Mucosa of stomach (tissue), 1 donor: ENCODE measurements around the gene CBL.

Source experiments
- H3K27me3 ChIP-seq: one replicate; pipeline ENCODE4 v1.7.0; 2013; ENCODE audit warnings: mild to moderate bottlenecking, low read length; ENCODE audit not compliant: control insufficient read depth, insufficient read depth
- H3K36me3 ChIP-seq: one replicate; pipeline ENCODE4 v1.7.0; 2013; ENCODE audit warnings: low read length; ENCODE audit not compliant: control insufficient read depth, insufficient read depth
- H3K4me1 ChIP-seq: one replicate; pipeline ENCODE4 v1.7.0; 2013; ENCODE audit warnings: mild to moderate bottlenecking, low read length; ENCODE audit not compliant: control insufficient read depth, insufficient read depth
- H3K4me3 ChIP-seq: one replicate; pipeline ENCODE4 v1.7.0; 2013; ENCODE audit warnings: low read length
- H3K9ac ChIP-seq: one replicate; pipeline ENCODE4 v1.7.0; 2013; ENCODE audit warnings: mild to moderate bottlenecking, low read length, moderate library complexity
- H3K9me3 ChIP-seq: one replicate; pipeline ENCODE4 v1.7.0; 2013; ENCODE audit warnings: mild to moderate bottlenecking, low read length, moderate library complexity; ENCODE audit not compliant: control insufficient read depth
- donor health status: Pancreatic carcinoma.

Gene CBL

GRCh38 chr11:119342023-119342300, 135.8 kb downstream of the CBL start:
- no peak overlapping the region for H3K4me3 ChIP-seq
- no peaks in the 10 kb centered on the region for H3K36me3 ChIP-seq
- no peaks in the 10 kb centered on the region for H3K9me3 ChIP-seq
- H3K9ac ChIP-seq, result no peak overlapping the region
- peaks cover 34% of the 10 kb centered on the region for H3K4me1 ChIP-seq
- peaks cover 56% of the 10 kb centered on the region for H3K27me3 ChIP-seq

- Histone ChIP-seq H3K9ac (no peak overlapping the region), H3K36me3 (no peaks in the 10 kb centered on the region), H3K4me1 (peaks cover 30% of the 10 kb centered on the region), H3K9me3 (no peaks in the 10 kb centered on the region), H3K27me3 (peaks cover 56% of the 10 kb centered on the region), H3K4me3 (no peak overlapping the region)
These were observed 136.4 kb downstream of the CBL start for GRCh38 chr11:119342362-119343130.

DNA sequence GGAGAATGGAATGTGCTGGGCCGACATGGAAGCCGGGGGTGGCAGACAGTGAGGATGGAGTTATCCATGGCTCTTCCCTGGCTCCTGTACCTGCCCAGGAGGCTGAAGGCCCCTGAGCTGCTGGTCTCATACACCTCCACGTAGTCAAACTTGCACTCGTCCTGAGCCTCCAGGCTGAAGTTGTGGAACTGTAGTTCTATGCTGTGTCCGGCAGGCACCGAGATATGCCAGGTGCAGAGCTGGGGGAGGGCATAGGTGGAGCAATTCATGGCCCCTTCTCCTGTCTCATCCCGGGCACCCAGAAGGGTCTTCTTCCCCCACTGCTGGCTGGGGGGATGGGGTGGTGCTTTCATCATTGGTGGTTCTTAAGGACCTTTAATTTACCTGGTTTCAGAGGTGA, 137.6 kb downstream of the CBL start:
- H3K9me3 ChIP-seq, result no peaks in the 10 kb centered on the region
- H3K9ac ChIP-seq, result no peak overlapping the region
- peaks cover 23% of the 10 kb centered on the region for H3K4me1 ChIP-seq

GRCh38 chr11:119344291-119345010, 138.3 kb downstream of the CBL start:
- peaks cover 22% of the 10 kb centered on the region for H3K4me1 ChIP-seq

More for the DNA sequence above, 137.6 kb downstream of the CBL start:
- Histone ChIP-seq H3K4me3 (no peak overlapping the region), H3K36me3 (no peaks in the 10 kb centered on the region), H3K27me3 (peaks cover 52% of the 10 kb centered on the region)

GRCh38 chr11:119345685-119346084, 139.5 kb downstream of the CBL start:
- Histone ChIP-seq H3K36me3 (no peaks in the 10 kb centered on the region), H3K4me3 (no peak overlapping the region), H3K9me3 (no peaks in the 10 kb centered on the region), H3K4me1 (peaks cover 9% of the 10 kb centered on the region), H3K27me3 (peaks cover 32% of the 10 kb centered on the region), H3K9ac (no peak overlapping the region)

More at GRCh38 chr11:119344291-119345010, 138.3 kb downstream of the CBL start:
- Histone ChIP-seq H3K4me3 (no peak overlapping the region), H3K9ac (no peak overlapping the region), H3K27me3 (peaks cover 45% of the 10 kb centered on the region), H3K36me3 (no peaks in the 10 kb centered on the region), H3K9me3 (no peaks in the 10 kb centered on the region)

GRCh38 chr11:119346605-119347004, 140.5 kb downstream of the CBL start, which contains the start of gene MFRP:
TSS of gene MFRP (minus strand) at chr11:119346705. CDS start at chr11:119346513, 192 bp downstream.
- Histone ChIP-seq H3K36me3 (no peaks in the 10 kb centered on the region), H3K4me1 (peaks cover under 1% of the 10 kb centered on the region), H3K9ac (no peak within 1 kb of the TSS), H3K9me3 (no peaks in the 10 kb centered on the region), H3K4me3 (no peak within 1 kb of the TSS), H3K27me3 (peaks cover 23% of the 10 kb centered on the region)

GRCh38 chr11:119347242-119347641, 141.1 kb downstream of the CBL start:
- Histone ChIP-seq H3K9me3 (no peaks in the 10 kb centered on the region), H3K36me3 (no peaks in the 10 kb centered on the region), H3K27me3 (peaks cover 17% of the 10 kb centered on the region), H3K4me1 (no peaks in the 10 kb centered on the region), H3K4me3 (no peak overlapping the region), H3K9ac (no peak overlapping the region)

DNA sequence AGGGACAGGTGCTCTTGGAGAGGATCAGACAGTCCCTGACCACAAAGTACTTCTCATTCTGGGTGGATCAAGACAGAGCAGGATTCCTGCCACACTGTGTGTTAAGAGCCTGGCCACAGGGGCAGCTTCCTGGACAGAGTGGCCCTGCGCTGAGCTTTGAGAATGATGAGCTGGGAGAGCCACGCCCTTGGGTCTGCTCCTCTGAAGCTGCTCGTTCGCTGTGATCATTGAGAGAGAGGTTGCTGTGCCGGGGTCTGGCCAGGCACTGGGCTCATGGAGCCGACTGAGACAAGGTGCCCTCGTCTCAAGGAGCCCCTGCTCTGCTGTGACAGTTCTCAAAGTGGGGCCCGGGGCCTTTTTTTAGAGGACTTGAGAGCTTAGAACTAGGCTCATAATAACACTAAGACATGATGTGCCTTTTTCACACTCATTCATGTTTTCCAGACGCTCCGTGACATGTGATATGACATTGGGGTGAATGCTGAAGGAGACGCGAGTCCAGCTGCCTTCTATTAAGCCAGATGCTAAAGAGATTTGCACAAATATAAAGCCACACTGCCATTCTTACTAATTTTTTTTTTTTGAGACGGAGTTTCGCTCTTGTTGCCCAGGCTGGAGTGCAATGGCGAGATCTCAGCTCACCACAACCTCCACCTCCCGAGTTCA, 141.9 kb downstream of the CBL start:
- Histone ChIP-seq H3K9me3 (no peaks in the 10 kb centered on the region), H3K4me3 (no peak overlapping the region), H3K9ac (no peak overlapping the region), H3K36me3 (no peaks in the 10 kb centered on the region), H3K27me3 (peaks cover 9% of the 10 kb centered on the region), H3K4me1 (peaks cover 3% of the 10 kb centered on the region)

DNA sequence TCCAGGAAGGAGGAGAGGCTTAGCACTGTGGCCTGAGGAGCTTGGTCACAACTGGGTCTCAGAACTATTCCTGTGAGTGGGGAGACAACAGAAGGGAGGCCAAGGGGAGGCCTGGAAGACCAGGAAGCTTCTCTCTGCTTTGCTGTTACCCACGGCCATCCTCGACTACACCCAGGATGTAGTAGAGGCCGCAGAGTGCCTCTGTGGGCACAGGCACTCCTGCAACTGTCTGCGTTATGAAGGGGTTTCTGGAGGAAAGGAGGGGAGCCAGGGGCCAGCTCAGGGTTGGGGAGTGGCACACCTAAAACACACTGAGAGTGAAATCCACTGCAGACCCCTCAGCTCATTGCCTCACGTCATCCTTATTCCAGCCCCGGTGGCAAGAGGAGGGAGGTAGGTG, 144.2 kb downstream of the CBL start:
- H3K9me3 ChIP-seq, result no peaks in the 10 kb centered on the region
- no peak overlapping the region for H3K4me3 ChIP-seq
- peaks cover 8% of the 10 kb centered on the region for H3K4me1 ChIP-seq
- H3K9ac ChIP-seq, result no peak overlapping the region
- H3K36me3 ChIP-seq, result no peaks in the 10 kb centered on the region
- peaks cover 7% of the 10 kb centered on the region for H3K27me3 ChIP-seq

GRCh38 chr11:119351232-119351631, 145.1 kb downstream of the CBL start:
- H3K27me3 ChIP-seq, result peaks cover 2% of the 10 kb centered on the region
- no peaks in the 10 kb centered on the region for H3K36me3 ChIP-seq
- peaks cover 8% of the 10 kb centered on the region for H3K4me1 ChIP-seq
- H3K4me3 ChIP-seq, result no peak overlapping the region
- H3K9me3 ChIP-seq, result no peaks in the 10 kb centered on the region
- H3K9ac ChIP-seq, result no peak overlapping the region

GRCh38 chr11:119352857-119353260, 146.7 kb downstream of the CBL start:
- Histone ChIP-seq H3K27me3 (no peaks in the 10 kb centered on the region), H3K4me3 (no peak overlapping the region), H3K36me3 (no peaks in the 10 kb centered on the region), H3K4me1 (peaks cover 8% of the 10 kb centered on the region), H3K9ac (no peak overlapping the region), H3K9me3 (no peaks in the 10 kb centered on the region)
